GM12872 (cell line): ENCODE data around the gene HSPB6.

Experiments
- CTCF ChIP-seq: IDR thresholded peaks from 3 replicates; pipeline ENCODE4 v1.5.1; 2011; ENCODE audit warnings: low read depth, mild to moderate bottlenecking, low read length, moderate library complexity; ENCODE audit not compliant: insufficient read depth

Gene HSPB6

GRCh38 chr19:35777086-35777841, 20.4 kb upstream of the HSPB6 start:
- no peak for TF ChIP-seq CTCF

- no peak for TF ChIP-seq CTCF
These were observed 19.4 kb upstream of the HSPB6 start for GRCh38 chr19:35776102-35776788.

GRCh38 chr19:35775298-35776101, 18.7 kb upstream of the HSPB6 start, which contains the start of gene ARHGAP33:
Gene ARHGAP33, plus strand, starts transcription at chr19:35775564. Its CDS starts 95 bp downstream, at chr19:35775659.
- no peak for TF ChIP-seq CTCF

GRCh38 chr19:35775046-35775297, 18.1 kb upstream of the HSPB6 start:
- no peak for TF ChIP-seq CTCF

- TF ChIP-seq CTCF: no peak
These were observed 17.6 kb upstream of the HSPB6 start for GRCh38 chr19:35774274-35775045.

GRCh38 chr19:35773020-35773806, 16.4 kb upstream of the HSPB6 start:
- no peak for TF ChIP-seq CTCF
